ENCODE results near the gene TRIM6. TPM values are rescaled to one million over a fixed set of nuclear protein-coding genes. Genes with fewer than 3 reads are reported as not detected.

Gene TRIM6
- total and polyA plus RNA-seq, 9 of the 15 experiments (the other 6 are each of a cell fraction or from before 2014, with no cell fraction given): 5.0 to 11.8 (median 8.7) TPM

DNA sequence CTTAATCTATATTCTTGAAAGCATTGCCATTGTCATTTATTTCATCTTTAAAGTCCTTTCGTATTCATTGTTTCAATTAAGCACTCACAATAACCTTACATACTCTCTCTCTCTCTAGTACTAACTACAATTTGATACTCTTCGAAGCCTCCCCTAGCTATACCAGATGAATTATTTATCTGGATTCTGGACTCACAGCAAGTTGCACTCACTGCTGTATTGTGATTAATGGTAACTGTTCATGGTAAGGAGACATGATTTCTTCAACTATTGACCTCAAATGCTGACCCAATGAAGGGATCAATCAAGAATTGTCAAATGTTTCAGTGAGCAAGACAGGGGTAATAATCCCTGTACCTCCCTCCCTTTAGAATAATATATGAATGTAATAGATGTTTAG lies 21.8 kb upstream of the TRIM6 start:
- CTCF ChIA-PET (ENCODE audit: low intra/inter-chr PET ratio): no interaction called here
- intact Hi-C loops (cut with micrococcal nuclease) (loop anchor here (10.0 kb wide), 1 partner anchor 60 kb away; the partner anchor contains the start of gene UBQLNL), in situ Hi-C loops (cut with MboI) (no loop called here)
- Histone ChIP-seq H3K9ac (ENCODE audit: insufficient read depth in 1 of 2, low read depth in 2 of 2, low read length in 2 of 2) (no peak overlapping the region), H3K4me1 (replicated peaks in 1 of 2; ENCODE audit: control insufficient read depth in 2 of 2, insufficient read depth in 2 of 2, low read length in 2 of 2) (no peaks in the 10 kb centered on the region), H4K20me1 (replicated peaks; ENCODE audit: control insufficient read depth, insufficient read depth, low read length) (no peaks in the 10 kb centered on the region), H3K4me2 (ENCODE audit: insufficient read depth, low read length) (no peak overlapping the region), H3K9me3 (replicated peaks; ENCODE audit: control insufficient read depth, insufficient read depth, low read depth, low read length) (no peaks in the 10 kb centered on the region), H3K27ac (ENCODE audit: extremely low read depth, low read depth, low read length) (no peak overlapping the region), H3K4me3 (no peak overlapping the region), H3K36me3 (ENCODE audit: control insufficient read depth, insufficient read depth, low read length) (no peaks in the 10 kb centered on the region), H3K27me3 (ENCODE audit: control insufficient read depth in 2 of 2, insufficient read depth in 2 of 2, low read length in 2 of 2) (no peaks in the 10 kb centered on the region), H2AFZ (ENCODE audit: low read depth, low read length) (no peak overlapping the region), H3K9me1 (ENCODE audit: control insufficient read depth, insufficient read depth, low read length) (no peaks in the 10 kb centered on the region), H3K79me2 (ENCODE audit: control insufficient read depth, insufficient read depth, low read length) (no peaks in the 10 kb centered on the region)
- BruUV-seq (replicated peaks): no TSS peak
- ATAC-seq (no peak), FAIRE-seq (no peak), DNase-seq (ENCODE audit: extremely low read depth in 1 of 4, low spot score in 3 of 4) (no peak)
- 51% methylated on average over 2 of the region's 2 CpGs for WGBS (ENCODE audit: insufficient coverage, low coverage, missing lambda C conversion rate)
- no peak for TF ChIP-seq CHD4 (IDR thresholded peaks at IDR 0.05; ENCODE audit: insufficient read depth, insufficient replicate concordance, low read depth, low read length, poor library complexity, severe bottlenecking)
- no peak for TF ChIP-seq ELF2 (CRISPR knock-in tag; IDR thresholded peaks at IDR 0.05)
- TF ChIP-seq, protein P1, sequence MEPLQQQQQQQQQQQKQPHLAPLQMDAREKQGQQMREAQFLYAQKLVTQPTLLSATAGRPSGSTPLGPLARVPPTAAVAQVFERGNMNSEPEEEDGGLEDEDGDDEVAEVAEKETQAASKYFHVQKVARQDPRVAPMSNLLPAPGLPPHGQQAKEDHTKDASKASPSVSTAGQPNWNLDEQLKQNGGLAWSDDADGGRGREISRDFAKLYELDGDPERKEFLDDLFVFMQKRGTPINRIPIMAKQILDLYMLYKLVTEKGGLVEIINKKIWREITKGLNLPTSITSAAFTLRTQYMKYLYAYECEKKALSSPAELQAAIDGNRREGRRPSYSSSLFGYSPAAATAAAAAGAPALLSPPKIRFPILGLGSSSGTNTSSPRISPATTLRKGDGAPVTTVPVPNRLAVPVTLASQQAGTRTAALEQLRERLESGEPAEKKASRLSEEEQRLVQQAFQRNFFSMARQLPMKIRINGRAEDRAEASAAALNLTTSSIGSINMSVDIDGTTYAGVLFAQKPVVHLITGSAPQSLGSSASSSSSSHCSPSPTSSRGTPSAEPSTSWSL (CRISPR knock-in tag; IDR thresholded peaks at IDR 0.05; ENCODE audit: borderline replicate concordance): no peak
- TF ChIP-seq, protein P2, sequence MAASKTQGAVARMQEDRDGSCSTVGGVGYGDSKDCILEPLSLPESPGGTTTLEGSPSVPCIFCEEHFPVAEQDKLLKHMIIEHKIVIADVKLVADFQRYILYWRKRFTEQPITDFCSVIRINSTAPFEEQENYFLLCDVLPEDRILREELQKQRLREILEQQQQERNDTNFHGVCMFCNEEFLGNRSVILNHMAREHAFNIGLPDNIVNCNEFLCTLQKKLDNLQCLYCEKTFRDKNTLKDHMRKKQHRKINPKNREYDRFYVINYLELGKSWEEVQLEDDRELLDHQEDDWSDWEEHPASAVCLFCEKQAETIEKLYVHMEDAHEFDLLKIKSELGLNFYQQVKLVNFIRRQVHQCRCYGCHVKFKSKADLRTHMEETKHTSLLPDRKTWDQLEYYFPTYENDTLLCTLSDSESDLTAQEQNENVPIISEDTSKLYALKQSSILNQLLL (CRISPR knock-in tag; IDR thresholded peaks at IDR 0.05; ENCODE audit: borderline replicate concordance): no peak
- POLR2A ChIA-PET: interaction anchor here (1.4 kb wide), 1 partner anchor 15 kb away, joined by 5 read pairs; no protein-coding TSS in a partner anchor
